HTR-8/SVneo (cell line): ENCODE measurements around the gene BPIFA2.
"Not testable (repeated sequence)": the region's sequence is repeated elsewhere in the genome, so short reads cannot be mapped to it uniquely, and the experiment has no call there.

Experiments used
- DNase-seq: peaks from one replicate; pipeline ENCODE4 v3.0.0; 2011; ENCODE audit warnings: low spot score, mixed read lengths; ENCODE audit not compliant: insufficient read length
- FAIRE-seq: peaks from 2 replicates; lab custom pipeline; 2011; peaks lifted over from hg19 to GRCh38; lab: Jason Lieb, UNC

The BPIFA2 gene

GRCh38 chr20:33158637-33159385, 9.1 kb upstream of the BPIFA2 start:
- FAIRE-seq, result no peak
- DNase-seq, result no peak

- no peak for FAIRE-seq
- no peak for DNase-seq
Observed at GRCh38 chr20:33159713-33160112, 8.2 kb upstream of the BPIFA2 start.

GRCh38 chr20:33160681-33161080, 7.3 kb upstream of the BPIFA2 start:
- FAIRE-seq, result no peak
- DNase-seq, result no peak

GRCh38 chr20:33162313-33162712, 5.6 kb upstream of the BPIFA2 start:
- FAIRE-seq (no peak), DNase-seq (no peak)

GRCh38 chr20:33162753-33163152, 5.2 kb upstream of the BPIFA2 start:
- DNase-seq (no peak), FAIRE-seq (no peak)

GRCh38 chr20:33163856-33164762, 3.9 kb upstream of the BPIFA2 start:
- DNase-seq (no peak), FAIRE-seq (no peak)

- DNase-seq (no peak), FAIRE-seq (no peak)
Observed at GRCh38 chr20:33164763-33165095, 3.2 kb upstream of the BPIFA2 start.

GRCh38 chr20:33165416-33166055, 2.4 kb upstream of the BPIFA2 start:
- DNase-seq (no peak), FAIRE-seq (no peak)

GRCh38 chr20:33166533-33167113, 1.3 kb upstream of the BPIFA2 start:
- FAIRE-seq (no peak), DNase-seq (no peak)

GRCh38 chr20:33169176-33169794, 1.3 kb downstream of the BPIFA2 start:
- DNase-seq (no peak), FAIRE-seq (no peak)

- no peak for DNase-seq
Observed at GRCh38 chr20:33172781-33173180, 4.8 kb downstream of the BPIFA2 start.

GRCh38 chr20:33175123-33175522, 7.2 kb downstream of the BPIFA2 start:
- FAIRE-seq (no peak), DNase-seq (no peak)

More at GRCh38 chr20:33172781-33173180, 4.8 kb downstream of the BPIFA2 start:
- FAIRE-seq, result no peak

GRCh38 chr20:33176101-33176500, 8.1 kb downstream of the BPIFA2 start:
- no peak for FAIRE-seq
- no peak for DNase-seq

GRCh38 chr20:33177866-33178265, 9.9 kb downstream of the BPIFA2 start:
- no peak for FAIRE-seq
- DNase-seq, result no peak

GRCh38 chr20:33178726-33179125, 10.8 kb downstream of the BPIFA2 start:
- DNase-seq (no peak), FAIRE-seq (no peak)

- no peak for DNase-seq
- no peak for FAIRE-seq
Observed at GRCh38 chr20:33180169-33180568, 12.2 kb downstream of the BPIFA2 start.

GRCh38 chr20:33181482-33182093, 13.6 kb downstream of the BPIFA2 start:
- DNase-seq (no peak), FAIRE-seq (no peak)

GRCh38 chr20:33183312-33183711, 15.4 kb downstream of the BPIFA2 start:
- DNase-seq, result no peak
- FAIRE-seq, result no peak

- FAIRE-seq, DNase-seq: not testable (repeated sequence)
Observed at GRCh38 chr20:33185031-33185590, 17.2 kb downstream of the BPIFA2 start.
